ENCODE data around the gene GPC5.
"Not testable (repeated sequence)": the region's sequence is repeated elsewhere in the genome, so short reads cannot be mapped to it uniquely, and the experiment has no call there.

DNA sequence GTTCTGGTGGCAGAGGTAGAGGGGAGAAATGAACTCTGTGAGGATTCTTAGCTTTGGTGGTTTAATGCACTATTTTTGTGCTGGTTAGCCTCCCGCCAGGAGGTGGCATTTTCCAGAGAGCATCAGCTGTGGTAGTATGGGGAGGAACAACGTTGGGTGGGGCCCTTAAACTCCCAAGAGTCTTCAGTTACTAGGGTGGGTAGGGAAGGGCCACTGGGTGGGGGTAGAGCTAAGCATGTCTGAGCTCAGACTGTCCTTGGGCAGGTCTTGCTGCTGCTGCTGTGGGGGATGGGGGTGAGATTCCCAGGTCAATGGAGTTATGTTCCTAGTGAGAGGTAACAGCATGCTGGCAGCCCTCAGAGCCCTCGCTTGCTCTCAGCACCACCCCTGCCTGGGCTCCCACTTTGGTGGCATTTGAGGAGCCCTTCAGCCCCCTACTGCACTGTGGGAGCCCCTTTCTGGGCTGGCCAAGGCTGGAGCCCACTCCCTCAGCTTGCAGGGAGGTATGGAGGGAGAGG is 897.8 kb downstream of the GPC5 start:
- TF ChIP-seq, protein P1, sequence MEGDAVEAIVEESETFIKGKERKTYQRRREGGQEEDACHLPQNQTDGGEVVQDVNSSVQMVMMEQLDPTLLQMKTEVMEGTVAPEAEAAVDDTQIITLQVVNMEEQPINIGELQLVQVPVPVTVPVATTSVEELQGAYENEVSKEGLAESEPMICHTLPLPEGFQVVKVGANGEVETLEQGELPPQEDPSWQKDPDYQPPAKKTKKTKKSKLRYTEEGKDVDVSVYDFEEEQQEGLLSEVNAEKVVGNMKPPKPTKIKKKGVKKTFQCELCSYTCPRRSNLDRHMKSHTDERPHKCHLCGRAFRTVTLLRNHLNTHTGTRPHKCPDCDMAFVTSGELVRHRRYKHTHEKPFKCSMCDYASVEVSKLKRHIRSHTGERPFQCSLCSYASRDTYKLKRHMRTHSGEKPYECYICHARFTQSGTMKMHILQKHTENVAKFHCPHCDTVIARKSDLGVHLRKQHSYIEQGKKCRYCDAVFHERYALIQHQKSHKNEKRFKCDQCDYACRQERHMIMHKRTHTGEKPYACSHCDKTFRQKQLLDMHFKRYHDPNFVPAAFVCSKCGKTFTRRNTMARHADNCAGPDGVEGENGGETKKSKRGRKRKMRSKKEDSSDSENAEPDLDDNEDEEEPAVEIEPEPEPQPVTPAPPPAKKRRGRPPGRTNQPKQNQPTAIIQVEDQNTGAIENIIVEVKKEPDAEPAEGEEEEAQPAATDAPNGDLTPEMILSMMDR (IDR thresholded peaks at IDR 0.05): not testable (repeated sequence)
- TF ChIP-seq TCF7L2, POLR2AphosphoS5 (IDR thresholded peaks at IDR 0.05; ENCODE audit: low read depth, low read length): not testable (repeated sequence)
